A549 treated with CORT108297 at 1 μM for 4 hours (cell line): ENCODE results near the gene TMEM225. TPM values are rescaled to one million over a fixed set of nuclear protein-coding genes. Genes with fewer than 3 reads are reported as not detected.

Experiments
- total RNA-seq: library from RNA; stranded (reverse); fragments of 200-300 nt; extraction: Qiagen RNA extraction; gene quantifications from 5 replicates; pipeline ENCODE4 v1.2.3, GENCODE V29; 2022

TMEM225 gene
- not detected in 5 replicates for total RNA-seq

GRCh38 chr11:123885570-123885969 is at the start of gene TMEM225:
Gene TMEM225 (minus strand): TSS chr11:123885670. CDS start chr11:123885425, 245 bp downstream.

GRCh38 chr11:123901867-123902266 is 16.4 kb upstream of the TMEM225 start, which contains the start of gene OR8D4:
Gene OR8D4 (plus strand): TSS chr11:123902167. CDS start chr11:123906432, 4,265 bp downstream.

Other genes with a start within 250 kb of the TMEM225 start
- gene SCN3B, start 231.0 kb downstream of the TMEM225 start, total RNA-seq: 0.09 to 0.22 TPM (median 0.16 TPM) in 5 replicates
- gene ZNF202, start 144.0 kb downstream of the TMEM225 start, total RNA-seq: 9.0 to 10.0 TPM (median 9.7 TPM) in 5 replicates
- not detected in 5 replicates for gene OR6X1, start 131.2 kb downstream of the TMEM225 start, total RNA-seq
- not detected in 5 replicates for gene OR6M1, start 79.3 kb downstream of the TMEM225 start, total RNA-seq
- gene OR8D4, start 16.5 kb upstream of the TMEM225 start, total RNA-seq: not detected in 5 replicates
- not detected in 5 replicates for gene OR4D5, start 53.9 kb upstream of the TMEM225 start, total RNA-seq
- not detected in 5 replicates for gene OR6T1, start 58.2 kb upstream of the TMEM225 start, total RNA-seq
- not detected in 5 replicates for gene OR10S1, start 92.1 kb upstream of the TMEM225 start, total RNA-seq
- not detected in 5 replicates for gene OR10G6, start 109.5 kb upstream of the TMEM225 start, total RNA-seq
- gene OR10G4, start 127.3 kb upstream of the TMEM225 start, total RNA-seq: not detected in 5 replicates
- not detected in 5 replicates for gene OR10G9, start 137.3 kb upstream of the TMEM225 start, total RNA-seq
- gene OR10G8, start 141.1 kb upstream of the TMEM225 start, total RNA-seq: not detected in 5 replicates
- not detected in 5 replicates for gene OR10G7, start 155.7 kb upstream of the TMEM225 start, total RNA-seq
- 0.20 to 0.45 TPM (median 0.32 TPM) in 5 replicates for gene VWA5A, start 229.8 kb upstream of the TMEM225 start, total RNA-seq